ENCODE measurements around the gene S100A3. TPM values are rescaled to one million over a fixed set of nuclear protein-coding genes. Genes with fewer than 3 reads are reported as not detected.
"Not testable (repeated sequence)": the region's sequence is repeated elsewhere in the genome, so short reads cannot be mapped to it uniquely, and the experiment has no call there.

S100A3 gene
- total RNA-seq, 1 experiment from 2014 or later = 0.33 TPM

DNA sequence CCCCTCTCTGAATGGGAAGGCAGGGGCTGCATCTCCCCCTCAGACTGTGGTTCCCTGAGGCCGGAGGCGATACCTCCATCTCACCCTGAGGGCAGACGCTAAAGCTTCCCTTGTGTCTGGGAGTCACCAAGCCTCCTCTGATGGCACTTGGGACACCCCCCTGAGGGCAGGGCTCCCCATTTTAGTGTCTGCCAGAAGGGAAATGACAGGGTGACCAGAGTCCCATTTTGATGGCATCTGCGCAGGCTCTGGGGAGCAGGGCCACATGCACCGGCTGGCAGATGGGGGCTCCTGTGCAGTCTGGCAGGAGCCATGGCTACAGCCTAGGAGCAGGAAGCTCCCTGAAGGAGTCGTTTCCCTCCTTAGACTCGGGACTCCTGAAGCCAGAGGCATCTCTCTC, 14.9 kb upstream of the S100A3 start:
- DNase-seq (ENCODE audit: low spot score) (no peak), ATAC-seq (no peak)
- POLR2A ChIA-PET = interaction anchor here (1.0 kb wide), 1 partner anchor 17 kb away, joined by 3 read pairs; no protein-coding TSS in a partner anchor
- H3K4me1 Mint-ChIP-seq = peaks cover 30% of the 10 kb centered on the region
- H3K27me3 Mint-ChIP-seq (ENCODE audit: low read depth) = no peaks in the 10 kb centered on the region; the same call in 1 of the 2 replicates
- no peaks in the 10 kb centered on the region for H3K9me3 Mint-ChIP-seq
- no peak overlapping the region for H3K4me3 Mint-ChIP-seq
- CTCF ChIA-PET = interaction anchor here (0.9 to 3.9 kb wide), 8 partner anchors 8 to 210 kb away, joined by 3 to 28 read pairs (median 5); partner anchors contain the start of genes S100A13 and S100A3
- H3K27ac Mint-ChIP-seq = no peak overlapping the region
- H3K36me3 Mint-ChIP-seq = no peaks in the 10 kb centered on the region
- TF ChIP-seq, protein P1, sequence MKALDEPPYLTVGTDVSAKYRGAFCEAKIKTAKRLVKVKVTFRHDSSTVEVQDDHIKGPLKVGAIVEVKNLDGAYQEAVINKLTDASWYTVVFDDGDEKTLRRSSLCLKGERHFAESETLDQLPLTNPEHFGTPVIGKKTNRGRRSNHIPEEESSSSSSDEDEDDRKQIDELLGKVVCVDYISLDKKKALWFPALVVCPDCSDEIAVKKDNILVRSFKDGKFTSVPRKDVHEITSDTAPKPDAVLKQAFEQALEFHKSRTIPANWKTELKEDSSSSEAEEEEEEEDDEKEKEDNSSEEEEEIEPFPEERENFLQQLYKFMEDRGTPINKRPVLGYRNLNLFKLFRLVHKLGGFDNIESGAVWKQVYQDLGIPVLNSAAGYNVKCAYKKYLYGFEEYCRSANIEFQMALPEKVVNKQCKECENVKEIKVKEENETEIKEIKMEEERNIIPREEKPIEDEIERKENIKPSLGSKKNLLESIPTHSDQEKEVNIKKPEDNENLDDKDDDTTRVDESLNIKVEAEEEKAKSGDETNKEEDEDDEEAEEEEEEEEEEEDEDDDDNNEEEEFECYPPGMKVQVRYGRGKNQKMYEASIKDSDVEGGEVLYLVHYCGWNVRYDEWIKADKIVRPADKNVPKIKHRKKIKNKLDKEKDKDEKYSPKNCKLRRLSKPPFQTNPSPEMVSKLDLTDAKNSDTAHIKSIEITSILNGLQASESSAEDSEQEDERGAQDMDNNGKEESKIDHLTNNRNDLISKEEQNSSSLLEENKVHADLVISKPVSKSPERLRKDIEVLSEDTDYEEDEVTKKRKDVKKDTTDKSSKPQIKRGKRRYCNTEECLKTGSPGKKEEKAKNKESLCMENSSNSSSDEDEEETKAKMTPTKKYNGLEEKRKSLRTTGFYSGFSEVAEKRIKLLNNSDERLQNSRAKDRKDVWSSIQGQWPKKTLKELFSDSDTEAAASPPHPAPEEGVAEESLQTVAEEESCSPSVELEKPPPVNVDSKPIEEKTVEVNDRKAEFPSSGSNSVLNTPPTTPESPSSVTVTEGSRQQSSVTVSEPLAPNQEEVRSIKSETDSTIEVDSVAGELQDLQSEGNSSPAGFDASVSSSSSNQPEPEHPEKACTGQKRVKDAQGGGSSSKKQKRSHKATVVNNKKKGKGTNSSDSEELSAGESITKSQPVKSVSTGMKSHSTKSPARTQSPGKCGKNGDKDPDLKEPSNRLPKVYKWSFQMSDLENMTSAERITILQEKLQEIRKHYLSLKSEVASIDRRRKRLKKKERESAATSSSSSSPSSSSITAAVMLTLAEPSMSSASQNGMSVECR (CRISPR knock-in tag; IDR thresholded peaks at IDR 0.05; ENCODE audit: borderline replicate concordance) = no peak
- TF ChIP-seq ZNF396 (CRISPR knock-in tag; IDR thresholded peaks at IDR 0.05; ENCODE audit: borderline replicate concordance) = no peak

GRCh38 chr1:153563483-153563901, 14.4 kb upstream of the S100A3 start:
- Mint-ChIP-seq H3K4me1 (peaks cover 26% of the 10 kb centered on the region), H3K27ac (no peak overlapping the region), H3K36me3 (no peaks in the 10 kb centered on the region), H3K9me3 (no peaks in the 10 kb centered on the region), H3K27me3 (ENCODE audit: low read depth) (no peaks in the 10 kb centered on the region; the same call in 1 of the 2 replicates), H3K4me3 (no peak overlapping the region)
- DNase-seq (ENCODE audit: low spot score) (no peak), ATAC-seq (no peak)
- POLR2A ChIA-PET = interaction anchor here (1.0 kb wide), 1 partner anchor 17 kb away, joined by 3 read pairs; no protein-coding TSS in a partner anchor
- CTCF ChIA-PET = interaction anchor here (0.9 to 3.9 kb wide), 8 partner anchors 9 to 210 kb away, joined by 3 to 28 read pairs (median 6); partner anchors contain the start of genes S100A13, S100A3 and S100A4
- TF ChIP-seq TCF7 (CRISPR knock-in tag; IDR thresholded peaks at IDR 0.05; ENCODE audit: low read depth) (no peak), ETV6 (CRISPR knock-in tag; IDR thresholded peaks at IDR 0.05) (no peak), HMGA2 (CRISPR knock-in tag; IDR thresholded peaks at IDR 0.05) (no peak), MYBL2 (CRISPR knock-in tag; IDR thresholded peaks at IDR 0.05) (no peak), MXD4 (CRISPR knock-in tag; IDR thresholded peaks at IDR 0.05; ENCODE audit: borderline replicate concordance) (no peak), ZNF423 (CRISPR knock-in tag; IDR thresholded peaks at IDR 0.05) (no peak), ZNF671 (CRISPR knock-in tag; IDR thresholded peaks at IDR 0.05) (no peak)

GRCh38 chr1:153562021-153562420, 13.0 kb upstream of the S100A3 start:
- H3K27ac Mint-ChIP-seq; DNase-seq (ENCODE audit: low spot score); H3K36me3 Mint-ChIP-seq; H3K27me3 Mint-ChIP-seq (ENCODE audit: low read depth); ATAC-seq; POLR2A ChIA-PET; H3K4me3 Mint-ChIP-seq; H3K9me3 Mint-ChIP-seq: not testable (repeated sequence)
- H3K4me1 Mint-ChIP-seq = peaks cover 14% of the 10 kb centered on the region
- CTCF ChIA-PET = interaction anchor here (1.0 to 3.9 kb wide), 5 partner anchors 10 to 66 kb away, joined by 4 to 28 read pairs (median 7); partner anchors contain the start of genes S100A1, S100A13 and S100A6

GRCh38 chr1:153561466-153561985, 12.5 kb upstream of the S100A3 start:
- Mint-ChIP-seq H3K27me3 (ENCODE audit: low read depth) (no peaks in the 10 kb centered on the region; the same call in 1 of the 2 replicates), H3K9me3 (no peaks in the 10 kb centered on the region), H3K36me3 (no peaks in the 10 kb centered on the region), H3K27ac (no peak overlapping the region), H3K4me3 (no peak overlapping the region), H3K4me1 (peaks cover 9% of the 10 kb centered on the region)
- POLR2A ChIA-PET = no interaction called here
- ATAC-seq = no peak
- CTCF ChIA-PET = interaction anchor here (0.7 to 3.9 kb wide), 8 partner anchors 9 to 208 kb away, joined by 3 to 28 read pairs (median 6); partner anchors contain the start of genes S100A1, S100A13 and S100A6
- TF ChIP-seq, protein P2, sequence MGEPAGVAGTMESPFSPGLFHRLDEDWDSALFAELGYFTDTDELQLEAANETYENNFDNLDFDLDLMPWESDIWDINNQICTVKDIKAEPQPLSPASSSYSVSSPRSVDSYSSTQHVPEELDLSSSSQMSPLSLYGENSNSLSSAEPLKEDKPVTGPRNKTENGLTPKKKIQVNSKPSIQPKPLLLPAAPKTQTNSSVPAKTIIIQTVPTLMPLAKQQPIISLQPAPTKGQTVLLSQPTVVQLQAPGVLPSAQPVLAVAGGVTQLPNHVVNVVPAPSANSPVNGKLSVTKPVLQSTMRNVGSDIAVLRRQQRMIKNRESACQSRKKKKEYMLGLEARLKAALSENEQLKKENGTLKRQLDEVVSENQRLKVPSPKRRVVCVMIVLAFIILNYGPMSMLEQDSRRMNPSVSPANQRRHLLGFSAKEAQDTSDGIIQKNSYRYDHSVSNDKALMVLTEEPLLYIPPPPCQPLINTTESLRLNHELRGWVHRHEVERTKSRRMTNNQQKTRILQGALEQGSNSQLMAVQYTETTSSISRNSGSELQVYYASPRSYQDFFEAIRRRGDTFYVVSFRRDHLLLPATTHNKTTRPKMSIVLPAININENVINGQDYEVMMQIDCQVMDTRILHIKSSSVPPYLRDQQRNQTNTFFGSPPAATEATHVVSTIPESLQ (CRISPR knock-in tag; IDR thresholded peaks at IDR 0.05) = no peak
- DNase-seq (ENCODE audit: low spot score) = no peak
